CD4-positive, alpha-beta T cell treated with Interleukin-2 at 100 ng/mL for 4 hours (primary cell): Measurements from ENCODE around the gene BACE1.
"Not testable (repeated sequence)": the region's sequence is repeated elsewhere in the genome, so short reads cannot be mapped to it uniquely, and the experiment has no call there.

ENCODE experiments used
- DNase-seq: peaks from one replicate; pipeline ENCODE4 v3.0.0-alpha.2; 2020; ENCODE audit warnings: low spot score

BACE1 gene

GRCh38 chr11:117273550-117274289, 42.3 kb downstream of the BACE1 start:
- no peak for DNase-seq

- not testable (repeated sequence) for DNase-seq
Measured at GRCh38 chr11:117272175-117272574, 43.9 kb downstream of the BACE1 start.

- DNase-seq, result no peak
Measured at GRCh38 chr11:117271208-117271607, 44.8 kb downstream of the BACE1 start.

GRCh38 chr11:117269856-117270255, 46.2 kb downstream of the BACE1 start:
- DNase-seq, result no peak

- DNase-seq, result no peak
Measured at GRCh38 chr11:117265745-117266144, 50.3 kb downstream of the BACE1 start.

GRCh38 chr11:117264624-117265323, 51.3 kb downstream of the BACE1 start:
- not testable (repeated sequence) for DNase-seq

GRCh38 chr11:117259417-117259816, 56.6 kb downstream of the BACE1 start:
- no peak for DNase-seq

- no peak for DNase-seq
Measured at GRCh38 chr11:117258576-117258975, 57.5 kb downstream of the BACE1 start.

GRCh38 chr11:117256573-117256972, 59.5 kb downstream of the BACE1 start:
- no peak for DNase-seq

GRCh38 chr11:117255966-117256365, 60.1 kb downstream of the BACE1 start:
- no peak for DNase-seq

GRCh38 chr11:117251506-117251905, 64.5 kb downstream of the BACE1 start:
- DNase-seq, result no peak

GRCh38 chr11:117249571-117249970, 66.5 kb downstream of the BACE1 start:
- DNase-seq, result no peak

- no peak for DNase-seq
Measured at GRCh38 chr11:117248341-117248740, 67.7 kb downstream of the BACE1 start.

GRCh38 chr11:117239295-117239694, 76.8 kb downstream of the BACE1 start:
- DNase-seq, result no peak

GRCh38 chr11:117238221-117238620, 77.8 kb downstream of the BACE1 start:
- DNase-seq, result no peak
